IMR-90 (cell line): ENCODE data around the gene ABCA7. TPM values are rescaled to one million over a fixed set of nuclear protein-coding genes. Genes with fewer than 3 reads are reported as not detected.

Experiments used
- ATAC-seq: fragments of 200-7000 bp; cut with Tn5 transposase; 2 replicates; pipeline ENCODE4 v1.9.1; 2020; ENCODE audit warnings: low read depth, mild to moderate bottlenecking, moderate library complexity
- BruUV-seq: library from RNA; stranded (reverse); fragments of 400-500 nt; replicated peaks from 2 replicates; lab custom pipeline; 2021; lab: Mats Ljungman, UMichigan
- CTCF ChIA-PET: fragments of 300-600 bp; formaldehyde crosslinking; extraction: SDS; loops from one replicate; lab custom pipeline; 2021; ENCODE audit warnings: antibody characterized with exemption; lab: Yijun Ruan, JAX
- POLR2A ChIA-PET: fragments of 300-600 bp; sonication (Branson Sonifier 250); formaldehyde crosslinking; loops from one replicate; lab custom pipeline; 2022; ENCODE audit warnings: antibody characterized with exemption; ENCODE audit not compliant: unreplicated experiment; lab: Charles Lee
- DNase-seq: peaks from one replicate; pipeline ENCODE4 v3.0.0; 2013
- H2AFZ ChIP-seq: replicated peaks from 2 replicates; pipeline ENCODE3; 2013; ENCODE audit warnings: low read length, mild to moderate bottlenecking; ENCODE audit not compliant: poor library complexity
- H2AK5ac ChIP-seq: 2 replicates; pipeline ENCODE4 v1.6.1; 2013; ENCODE audit warnings: low read depth, low read length, inconsistent platforms
- H2AK9ac ChIP-seq: replicated peaks from 2 replicates; pipeline ENCODE3; 2013; ENCODE audit warnings: mild to moderate bottlenecking, low read depth, low read length, moderate library complexity; ENCODE audit not compliant: poor library complexity
- H2BK120ac ChIP-seq: 2 replicates; pipeline ENCODE4 v1.6.1; 2013; ENCODE audit warnings: low read depth, low read length, inconsistent platforms
- H2BK15ac ChIP-seq: 3 replicates; pipeline ENCODE4 v1.6.1; 2013; ENCODE audit warnings: low read depth, low read length, inconsistent platforms
- H2BK20ac ChIP-seq: 2 replicates; pipeline ENCODE4 v1.6.1; 2013; ENCODE audit warnings: low read depth, mild to moderate bottlenecking, inconsistent platforms, low read length, moderate library complexity
- H2BK5ac ChIP-seq: 2 replicates; pipeline ENCODE4 v1.6.1; 2013; ENCODE audit warnings: mild to moderate bottlenecking, low read depth, low read length, inconsistent platforms; ENCODE audit not compliant: poor library complexity, severe bottlenecking
- H3K14ac ChIP-seq: replicated peaks from 2 replicates; pipeline ENCODE4 v1.6.1; 2013; ENCODE audit warnings: low read depth, low read length, inconsistent platforms
- H3K18ac ChIP-seq: 2 replicates; pipeline ENCODE4 v1.6.1; 2013; ENCODE audit warnings: low read depth, low read length, control low read depth
- H3K23ac ChIP-seq: 2 replicates; pipeline ENCODE4 v1.6.1; 2013; ENCODE audit warnings: low read depth, low read length, inconsistent platforms
- H3K27ac ChIP-seq: 2 replicates; pipeline ENCODE4 v1.5.1; 2013; ENCODE audit warnings: mild to moderate bottlenecking, control low read depth, low read length; ENCODE audit not compliant: insufficient read depth
- H3K27me3 ChIP-seq: 2 replicates; pipeline ENCODE4 v1.6.1; 2013; ENCODE audit warnings: low read length; ENCODE audit not compliant: control insufficient read depth, insufficient read depth
- H3K36me3 ChIP-seq: 2 replicates; pipeline ENCODE4 v1.6.1; 2013; ENCODE audit warnings: low read length, mixed read lengths; ENCODE audit not compliant: control insufficient read depth, insufficient read depth
- H3K4ac ChIP-seq: 2 replicates; pipeline ENCODE4 v1.6.1; 2013; ENCODE audit warnings: low read depth, low read length, inconsistent platforms
- H3K4me1 ChIP-seq: 2 replicates; pipeline ENCODE4 v1.6.1; 2013; ENCODE audit warnings: low read length, mixed read lengths; ENCODE audit not compliant: control insufficient read depth, insufficient read depth
- H3K4me2 ChIP-seq: 2 replicates; pipeline ENCODE4 v1.6.1; 2013; ENCODE audit warnings: low read depth, mild to moderate bottlenecking, control low read depth, low read length, moderate library complexity
- H3K4me3 ChIP-seq: 2 replicates; pipeline ENCODE4 v1.5.1; 2013; ENCODE audit warnings: low read depth, mild to moderate bottlenecking, control low read depth, low read length, moderate library complexity; ENCODE audit not compliant: insufficient read depth
- H3K56ac ChIP-seq: 2 replicates; pipeline ENCODE4 v1.6.1; 2013; ENCODE audit warnings: low read length, inconsistent platforms; ENCODE audit not compliant: insufficient read depth; ENCODE audit errors: extremely low read depth
- H3K79me1 ChIP-seq, 2 experiments: 2 replicates each; pipeline ENCODE4 v1.6.1; 2013; ENCODE audit warnings: low read length in 2 of 2, inconsistent platforms in 1 of 2, low read depth in 1 of 2
- H3K9ac ChIP-seq: 2 replicates; pipeline ENCODE4 v1.6.1; 2013; ENCODE audit warnings: low read depth, low read length, control low read depth
- H3K9me1 ChIP-seq: 2 replicates; pipeline ENCODE4 v1.6.1; 2013; ENCODE audit warnings: low read length, inconsistent platforms; ENCODE audit not compliant: insufficient read depth
- H3K9me3 ChIP-seq: 2 replicates; pipeline ENCODE4 v1.6.1; 2013; ENCODE audit warnings: low read length; ENCODE audit not compliant: control insufficient read depth, insufficient read depth
- H4K20me1 ChIP-seq: 2 replicates; pipeline ENCODE4 v1.6.1; 2013; ENCODE audit warnings: low read length, inconsistent platforms; ENCODE audit not compliant: insufficient read depth
- H4K5ac ChIP-seq: 2 replicates; pipeline ENCODE4 v1.6.1; 2013; ENCODE audit warnings: mild to moderate bottlenecking, low read depth, low read length, control low read depth
- H4K8ac ChIP-seq, 2 experiments: 2 replicates each; pipeline ENCODE4 v1.6.1; 2013; ENCODE audit warnings: low read depth in 2 of 2, low read length in 2 of 2, control low read depth in 1 of 2, inconsistent platforms in 1 of 2
- H4K91ac ChIP-seq: 2 replicates; pipeline ENCODE4 v1.6.1; 2013; ENCODE audit warnings: low read depth, low read length, inconsistent platforms; ENCODE audit not compliant: insufficient read depth
- BHLHE40 ChIP-seq: fragments of 150-350 bp; IDR thresholded peaks from 2 replicates; pipeline ENCODE4 v1.6.1; 2016; ENCODE audit warnings: mild to moderate bottlenecking, low read depth, low read length
- CEBPB ChIP-seq: IDR thresholded peaks from 2 replicates; pipeline ENCODE4 v1.6.1; 2012; ENCODE audit warnings: low read depth, low read length, improper control_type of control experiment
- CHD1 ChIP-seq: IDR thresholded peaks from 2 replicates; pipeline ENCODE4 v1.6.1; 2012; ENCODE audit warnings: low read depth, low read length, improper control_type of control experiment
- CTCF ChIP-seq: conservative IDR thresholded peaks from 2 replicates; pipeline ENCODE4 v1.5.1; 2012; ENCODE audit warnings: mild to moderate bottlenecking, low read depth, low read length, improper control_type of control experiment
- ELK1 ChIP-seq: fragments of 150-350 bp; IDR thresholded peaks from 2 replicates; pipeline ENCODE4 v1.6.1; 2016; ENCODE audit warnings: low read depth, mild to moderate bottlenecking, low read length, moderate library complexity, borderline replicate concordance
- FOS ChIP-seq: fragments of 150-350 bp; IDR thresholded peaks from 2 replicates; pipeline ENCODE4 v1.6.1; 2016; ENCODE audit warnings: low read depth, low read length
- MAFK ChIP-seq: IDR thresholded peaks from 2 replicates; pipeline ENCODE4 v1.6.1; 2012; ENCODE audit warnings: low read depth, low read length, improper control_type of control experiment
- MAZ ChIP-seq: IDR thresholded peaks from 2 replicates; pipeline ENCODE4 v1.6.1; 2012; ENCODE audit warnings: low read depth, mild to moderate bottlenecking, low read length, improper control_type of control experiment, moderate library complexity, borderline replicate concordance
- MXI1 ChIP-seq: IDR thresholded peaks from 2 replicates; pipeline ENCODE4 v1.6.1; 2012; ENCODE audit warnings: low read depth, mild to moderate bottlenecking, low read length, moderate library complexity, borderline replicate concordance
- NFE2L2 ChIP-seq: fragments of 150-350 bp; IDR thresholded peaks from 2 replicates; pipeline ENCODE4 v1.6.1; 2016; ENCODE audit warnings: low read depth, mild to moderate bottlenecking, low read length
- POLR2A ChIP-seq: IDR thresholded peaks from 2 replicates; pipeline ENCODE4 v1.6.1; 2012; ENCODE audit warnings: mild to moderate bottlenecking, low read depth, low read length
- RAD21 ChIP-seq: IDR thresholded peaks from 2 replicates; pipeline ENCODE4 v1.6.1; 2012; ENCODE audit warnings: low read length, improper control_type of control experiment
- RCOR1 ChIP-seq: IDR thresholded peaks from 2 replicates; pipeline ENCODE4 v1.6.1; 2012; ENCODE audit warnings: mild to moderate bottlenecking, low read length, improper control_type of control experiment; ENCODE audit not compliant: insufficient replicate concordance
- RFX5 ChIP-seq: IDR thresholded peaks from 2 replicates; pipeline ENCODE4 v1.8.0; 2012; ENCODE audit warnings: low read depth, mild to moderate bottlenecking, low read length, moderate library complexity
- SMC3 ChIP-seq: fragments of 150-350 bp; IDR thresholded peaks from 2 replicates; pipeline ENCODE4 v1.6.1; 2016; ENCODE audit warnings: low read depth, mild to moderate bottlenecking, antibody characterized with exemption, low read length, moderate library complexity
- USF2 ChIP-seq: fragments of 150-350 bp; IDR thresholded peaks from 2 replicates; pipeline ENCODE4 v1.6.1; 2017; ENCODE audit warnings: mild to moderate bottlenecking, antibody characterized with exemption, low read length, low read depth
- WGBS, 2 experiments: methylation state at CpG; one replicate each; pipeline versions ENCODE4 v1.1.5 to v1.1.7; 2013; ENCODE audit warnings: missing lambda C conversion rate in 2 of 2; ENCODE audit not compliant: insufficient read length in 1 of 2; ENCODE audit errors: extremely low coverage in 2 of 2; 5-methylcytosine and 5-hydroxymethylcytosine counted together
- dilution Hi-C: fragments of 300-500 bp; cut with HindIII; formaldehyde crosslinking; loops from one replicate; pipeline ENCODE4 v1.14.3; 2018; ENCODE audit warnings: low sequenced_read_pairs; ENCODE audit not compliant: unreplicated experiment
- in situ Hi-C: fragments of 300-500 bp; cut with MboI; formaldehyde crosslinking; loops from 3 replicates; pipeline ENCODE4 v1.14.3; 2019; ENCODE audit warnings: low sequenced_read_pairs, inconsistent platforms, mixed read lengths
- intact Hi-C: fragments of 100-400 bp; cut with micrococcal nuclease; formaldehyde crosslinking; loops from 2 replicates; pipeline ENCODE4 v1.10.0; 2022
- polyA plus RNA-seq, 3 experiments: library from polyadenylated mRNA; depleted of rRNA; stranded (reverse); fragments of >200 nt; gene quantifications; 2 replicates each; pipeline ENCODE4 v1.2.3, GENCODE V29; 2012; ENCODE audit warnings: low replicate concordance in 1 of 3
- total RNA-seq: library from RNA; depleted of rRNA; stranded (reverse); fragments of >200 nt; gene quantifications from 2 replicates; pipeline ENCODE4 v1.2.3, GENCODE V29; 2012

The ABCA7 gene
- total and polyA plus RNA-seq, 2 of the 4 experiments (the other 2 are of a cell fraction): 0.36 to 3.3 TPM

GRCh38 chr19:1013218-1013617, 26.7 kb upstream of the ABCA7 start:
- H3K18ac ChIP-seq: no peak overlapping the region
- ChIA-PET CTCF (no interaction called here), POLR2A (no interaction called here)
- TF ChIP-seq USF2 (no peak), CTCF (no peak), MAZ (no peak), SMC3 (no peak), FOS (no peak), POLR2A (no peak), RFX5 (no peak), RAD21 (no peak), CEBPB (no peak), MAFK (no peak), RCOR1 (no peak), NFE2L2 (no peak), CHD1 (no peak), ELK1 (no peak), MXI1 (no peak), BHLHE40 (no peak)
- H2BK15ac ChIP-seq: no peak overlapping the region
- no peak overlapping the region for H4K8ac ChIP-seq
- H3K9me1 ChIP-seq: peaks cover 9% of the 10 kb centered on the region; the same call in 1 of the 2 replicates
- H3K4me1 ChIP-seq: peaks cover 40% of the 10 kb centered on the region
- no peak overlapping the region for H4K91ac ChIP-seq
- no peak overlapping the region for H2AFZ ChIP-seq
- H3K27me3 ChIP-seq: no peaks in the 10 kb centered on the region
- WGBS, 2 experiments: 83% methylated on average over 3 of the region's 10 CpGs; no CpG with 5 or more reads in 1 of the 2 experiments
- no peak overlapping the region for H2BK20ac ChIP-seq
- no TSS peak for BruUV-seq
- H3K4me3 ChIP-seq: no peak overlapping the region
- no peak overlapping the region for H2BK120ac ChIP-seq
- intact Hi-C loops: no loop called here
- H2AK9ac ChIP-seq: no peak overlapping the region
- H3K27ac ChIP-seq: no peak overlapping the region
- H4K20me1 ChIP-seq: peaks cover 76% of the 10 kb centered on the region
- no peak overlapping the region for H2BK5ac ChIP-seq
- no peak overlapping the region for H3K56ac ChIP-seq
- H3K36me3 ChIP-seq: peaks cover 38% of the 10 kb centered on the region
- dilution Hi-C loops: no loop called here
- in situ Hi-C loops: no loop called here
- H2AK5ac ChIP-seq: no peak overlapping the region
- no peaks in the 10 kb centered on the region for H3K9me3 ChIP-seq
- H3K4me2 ChIP-seq: no peak overlapping the region
- ATAC-seq (no peak), DNase-seq (no peak)
- no peak overlapping the region for H3K23ac ChIP-seq
- H4K5ac ChIP-seq: no peak overlapping the region
- H3K9ac ChIP-seq: no peak overlapping the region
- H3K79me1 ChIP-seq: peaks cover 0 to 57% of the 10 kb centered on the region in 2 experiments; a peak in 2 of 4 replicates
- H3K14ac ChIP-seq: no peak overlapping the region
- H3K4ac ChIP-seq: no peak overlapping the region
